Measurements from ENCODE around the gene TBC1D10A.

Gene TBC1D10A

DNA sequence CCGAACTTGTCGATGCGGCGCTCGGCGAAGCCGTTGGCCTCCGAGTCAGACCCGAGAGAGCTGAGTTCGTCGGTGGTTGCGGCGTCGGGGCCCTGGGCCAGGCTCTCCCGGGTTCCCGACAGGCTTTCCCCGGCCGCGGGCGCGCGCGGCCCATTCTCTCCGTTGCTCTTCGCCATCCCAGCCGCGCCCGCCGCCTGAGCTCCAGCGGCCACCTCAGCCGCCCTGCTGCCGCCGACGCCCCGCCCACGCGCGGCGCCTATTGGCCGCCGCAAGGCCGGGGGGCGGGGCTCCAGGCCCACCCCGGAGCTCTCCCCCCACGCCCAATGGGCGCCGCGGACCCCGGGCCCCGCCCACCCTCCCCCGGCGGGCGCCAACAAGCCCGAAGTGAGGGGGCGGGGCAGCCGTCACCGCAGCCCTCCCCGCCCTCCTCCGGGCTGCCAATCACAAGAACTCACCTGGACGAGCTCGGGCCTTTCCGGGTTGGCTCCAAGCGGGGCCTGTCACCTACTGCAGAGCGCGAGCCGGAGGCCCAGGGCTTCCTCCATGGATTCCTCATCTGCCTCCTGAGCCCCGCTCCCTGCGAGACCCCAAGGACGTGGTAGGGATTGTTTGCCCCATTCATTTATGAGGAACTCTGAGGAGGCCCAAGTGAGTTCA lies at the start of gene TBC1D10A:
Gene TBC1D10A (minus strand): TSS at position 236 of the 657 bp plus-strand sequence. CDS start 60 bp downstream, at position 176.
- peaks cover 12% of the 10 kb centered on the region for H3K4me1 ChIP-seq

GRCh38 chr22:30375312-30375849 lies 48.6 kb upstream of the TBC1D10A start:
- no peaks in the 10 kb centered on the region for H3K36me3 ChIP-seq (ENCODE audit: control insufficient read depth, insufficient read depth, low read length)
- no peaks in the 10 kb centered on the region for H3K9me3 ChIP-seq (ENCODE audit: control insufficient read depth, low read length)
- H3K4me3 ChIP-seq (ENCODE audit: low read depth, low read length): no peak overlapping the region
- H3K79me2 ChIP-seq: no peaks in the 10 kb centered on the region
- H3K27me3 ChIP-seq (ENCODE audit: control insufficient read depth, insufficient read depth, low read length): no peaks in the 10 kb centered on the region
- H3K4me2 ChIP-seq (ENCODE audit: low read length): no peak overlapping the region
- no peak overlapping the region for H3K9ac ChIP-seq
- no peaks in the 10 kb centered on the region for H3K4me1 ChIP-seq
- TF ChIP-seq, protein P1, sequence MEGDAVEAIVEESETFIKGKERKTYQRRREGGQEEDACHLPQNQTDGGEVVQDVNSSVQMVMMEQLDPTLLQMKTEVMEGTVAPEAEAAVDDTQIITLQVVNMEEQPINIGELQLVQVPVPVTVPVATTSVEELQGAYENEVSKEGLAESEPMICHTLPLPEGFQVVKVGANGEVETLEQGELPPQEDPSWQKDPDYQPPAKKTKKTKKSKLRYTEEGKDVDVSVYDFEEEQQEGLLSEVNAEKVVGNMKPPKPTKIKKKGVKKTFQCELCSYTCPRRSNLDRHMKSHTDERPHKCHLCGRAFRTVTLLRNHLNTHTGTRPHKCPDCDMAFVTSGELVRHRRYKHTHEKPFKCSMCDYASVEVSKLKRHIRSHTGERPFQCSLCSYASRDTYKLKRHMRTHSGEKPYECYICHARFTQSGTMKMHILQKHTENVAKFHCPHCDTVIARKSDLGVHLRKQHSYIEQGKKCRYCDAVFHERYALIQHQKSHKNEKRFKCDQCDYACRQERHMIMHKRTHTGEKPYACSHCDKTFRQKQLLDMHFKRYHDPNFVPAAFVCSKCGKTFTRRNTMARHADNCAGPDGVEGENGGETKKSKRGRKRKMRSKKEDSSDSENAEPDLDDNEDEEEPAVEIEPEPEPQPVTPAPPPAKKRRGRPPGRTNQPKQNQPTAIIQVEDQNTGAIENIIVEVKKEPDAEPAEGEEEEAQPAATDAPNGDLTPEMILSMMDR (IDR thresholded peaks at IDR 0.05): no peak
- H3K27ac ChIP-seq: no peak overlapping the region
- H2AFZ ChIP-seq: no peak overlapping the region

More for the DNA sequence above, at the start of gene TBC1D10A:
- Histone ChIP-seq H3K36me3 (ENCODE audit: control insufficient read depth, insufficient read depth, low read length) (no peaks in the 10 kb centered on the region), H3K4me3 (ENCODE audit: low read depth, low read length) (peak within 1 kb of the TSS; percentile 91), H3K9me3 (ENCODE audit: control insufficient read depth, low read length) (no peaks in the 10 kb centered on the region), H3K27ac (peak within 1 kb of the TSS; percentile 85), H3K4me2 (ENCODE audit: low read length) (peak within 1 kb of the TSS; percentile 98), H3K27me3 (ENCODE audit: control insufficient read depth, insufficient read depth, low read length) (no peaks in the 10 kb centered on the region), H2AFZ (peak within 1 kb of the TSS; percentile 80), H3K79me2 (peaks cover 27% of the 10 kb centered on the region), H3K9ac (peak within 1 kb of the TSS; percentile 53)
- TF ChIP-seq, protein P1 (IDR thresholded peaks at IDR 0.05): no peak

- H3K4me2 ChIP-seq (ENCODE audit: low read length): no peak overlapping the region
- no peak overlapping the region for H3K9ac ChIP-seq
- no peak overlapping the region for H3K27ac ChIP-seq
- H3K9me3 ChIP-seq (ENCODE audit: control insufficient read depth, low read length): no peaks in the 10 kb centered on the region
- H3K79me2 ChIP-seq: no peaks in the 10 kb centered on the region
- TF ChIP-seq, protein P1 (IDR thresholded peaks at IDR 0.05): no peak
- no peaks in the 10 kb centered on the region for H3K36me3 ChIP-seq (ENCODE audit: control insufficient read depth, insufficient read depth, low read length)
- no peaks in the 10 kb centered on the region for H3K27me3 ChIP-seq (ENCODE audit: control insufficient read depth, insufficient read depth, low read length)
- no peak overlapping the region for H3K4me3 ChIP-seq (ENCODE audit: low read depth, low read length)
- no peaks in the 10 kb centered on the region for H3K4me1 ChIP-seq
- no peak overlapping the region for H2AFZ ChIP-seq
Observed at GRCh38 chr22:30373331-30374325, 46.9 kb upstream of the TBC1D10A start.

GRCh38 chr22:30372915-30373314 lies 46.2 kb upstream of the TBC1D10A start:
- no peak overlapping the region for H3K4me3 ChIP-seq (ENCODE audit: low read depth, low read length)
- H3K9ac ChIP-seq: no peak overlapping the region
- no peaks in the 10 kb centered on the region for H3K9me3 ChIP-seq (ENCODE audit: control insufficient read depth, low read length)
- no peak overlapping the region for H3K27ac ChIP-seq
- H3K4me1 ChIP-seq: no peaks in the 10 kb centered on the region
- no peak overlapping the region for H3K4me2 ChIP-seq (ENCODE audit: low read length)
- no peak overlapping the region for H2AFZ ChIP-seq
- H3K79me2 ChIP-seq: no peaks in the 10 kb centered on the region
- H3K27me3 ChIP-seq (ENCODE audit: control insufficient read depth, insufficient read depth, low read length): no peaks in the 10 kb centered on the region
- H3K36me3 ChIP-seq (ENCODE audit: control insufficient read depth, insufficient read depth, low read length): no peaks in the 10 kb centered on the region
- TF ChIP-seq, protein P1 (IDR thresholded peaks at IDR 0.05): no peak

Data from parathyroid adenoma (tissue), 2 donors.